ENCODE results near the gene INPP4A. TPM values are rescaled to one million over a fixed set of nuclear protein-coding genes. Genes with fewer than 3 reads are reported as not detected.

Gene INPP4A
- total RNA-seq, 2 experiments from 2014 or later: 33.1 to 34.8 TPM

- no peak overlapping the region for H3K27ac Mint-ChIP-seq
- H3K36me3 Mint-ChIP-seq (ENCODE audit: low read depth): peaks cover 12% of the 10 kb centered on the region
These were observed 124.6 kb downstream of the INPP4A start for GRCh38 chr2:98569197-98569793.

DNA sequence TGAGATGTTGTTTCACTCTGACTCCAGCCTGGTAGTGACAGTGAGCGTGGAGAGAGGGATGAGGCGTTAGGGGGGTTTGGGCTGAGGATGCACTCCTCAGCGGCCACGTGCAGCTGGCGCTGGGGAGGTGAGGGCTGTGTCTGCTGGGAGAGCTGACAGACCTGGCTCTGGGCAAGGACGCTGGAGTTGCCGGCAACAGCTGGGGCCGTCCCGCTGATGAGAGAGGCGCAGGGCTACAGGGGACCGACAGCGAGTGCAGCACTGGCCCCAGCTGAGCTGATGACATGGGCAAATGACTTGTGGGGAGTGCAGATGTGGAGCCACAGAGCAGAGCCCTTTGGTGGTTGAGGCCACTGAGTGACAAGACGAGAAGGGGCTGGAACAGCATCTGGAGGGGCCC lies 125.3 kb downstream of the INPP4A start:
- CTCF ChIA-PET: interaction anchor here (0.7 to 3.0 kb wide), 3 partner anchors 10 to 158 kb away, joined by 3 to 19 read pairs (median 5); no protein-coding TSS in a partner anchor
- H3K27me3 Mint-ChIP-seq (ENCODE audit: low read depth): no peaks in the 10 kb centered on the region
- H3K4me1 Mint-ChIP-seq (ENCODE audit: low read depth): no peaks in the 10 kb centered on the region
- no peaks in the 10 kb centered on the region for H3K9me3 Mint-ChIP-seq
- intact Hi-C loops (cut with micrococcal nuclease): loop anchor here (1.0 kb wide), 2 partner anchors 267 to 496 kb away; no protein-coding TSS in a partner anchor
- H3K36me3 Mint-ChIP-seq (ENCODE audit: low read depth): peaks cover 12% of the 10 kb centered on the region
- H3K27ac Mint-ChIP-seq: no peak overlapping the region
- no peak for DNase-seq
- no peak overlapping the region for H3K4me3 Mint-ChIP-seq

More at GRCh38 chr2:98569197-98569793, 124.6 kb downstream of the INPP4A start:
- no peak overlapping the region for H3K4me3 Mint-ChIP-seq
- no peaks in the 10 kb centered on the region for H3K4me1 Mint-ChIP-seq (ENCODE audit: low read depth)
- H3K9me3 Mint-ChIP-seq: no peaks in the 10 kb centered on the region
- no peaks in the 10 kb centered on the region for H3K27me3 Mint-ChIP-seq (ENCODE audit: low read depth)
- intact Hi-C loops (cut with micrococcal nuclease): loop anchor here (1.0 kb wide), 2 partner anchors 268 to 497 kb away; no protein-coding TSS in a partner anchor
- DNase-seq: peak; percentile 84
- CTCF ChIA-PET: interaction anchor here (0.6 to 3.0 kb wide), 23 partner anchors 9 to 497 kb away, joined by 3 to 19 read pairs (median 3); no protein-coding TSS in a partner anchor

DNA sequence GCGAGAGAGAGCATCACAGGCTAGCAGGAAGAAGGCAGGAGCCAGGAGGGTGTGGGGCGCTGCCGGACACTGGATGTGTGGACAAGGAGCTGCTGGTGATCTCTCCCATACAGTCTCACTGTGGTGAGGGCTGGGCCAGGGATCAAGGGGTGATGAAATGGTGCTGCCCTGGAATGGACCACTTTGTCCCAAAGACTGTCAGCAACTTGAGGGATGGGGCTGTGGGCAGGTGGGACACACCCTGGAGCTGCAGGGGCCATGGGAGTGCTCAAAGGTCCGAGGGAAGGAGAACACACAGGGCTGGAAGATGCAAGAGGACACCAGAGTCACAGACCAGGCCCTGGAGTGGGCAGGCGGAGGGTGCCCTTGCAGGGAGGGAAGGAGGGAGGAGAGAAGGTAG lies 125.7 kb downstream of the INPP4A start:
- H3K27ac Mint-ChIP-seq: peak overlapping the region; percentile 43
- no peaks in the 10 kb centered on the region for H3K4me1 Mint-ChIP-seq (ENCODE audit: low read depth)
- intact Hi-C loops (cut with micrococcal nuclease): no loop called here
- DNase-seq: no peak
- H3K4me3 Mint-ChIP-seq: no peak overlapping the region
- no peaks in the 10 kb centered on the region for H3K9me3 Mint-ChIP-seq
- no peaks in the 10 kb centered on the region for H3K27me3 Mint-ChIP-seq (ENCODE audit: low read depth)
- CTCF ChIA-PET: interaction anchor here (0.7 to 3.0 kb wide), 3 partner anchors 10 to 158 kb away, joined by 3 to 19 read pairs (median 5); no protein-coding TSS in a partner anchor
- peaks cover 12% of the 10 kb centered on the region for H3K36me3 Mint-ChIP-seq (ENCODE audit: low read depth)

DNA sequence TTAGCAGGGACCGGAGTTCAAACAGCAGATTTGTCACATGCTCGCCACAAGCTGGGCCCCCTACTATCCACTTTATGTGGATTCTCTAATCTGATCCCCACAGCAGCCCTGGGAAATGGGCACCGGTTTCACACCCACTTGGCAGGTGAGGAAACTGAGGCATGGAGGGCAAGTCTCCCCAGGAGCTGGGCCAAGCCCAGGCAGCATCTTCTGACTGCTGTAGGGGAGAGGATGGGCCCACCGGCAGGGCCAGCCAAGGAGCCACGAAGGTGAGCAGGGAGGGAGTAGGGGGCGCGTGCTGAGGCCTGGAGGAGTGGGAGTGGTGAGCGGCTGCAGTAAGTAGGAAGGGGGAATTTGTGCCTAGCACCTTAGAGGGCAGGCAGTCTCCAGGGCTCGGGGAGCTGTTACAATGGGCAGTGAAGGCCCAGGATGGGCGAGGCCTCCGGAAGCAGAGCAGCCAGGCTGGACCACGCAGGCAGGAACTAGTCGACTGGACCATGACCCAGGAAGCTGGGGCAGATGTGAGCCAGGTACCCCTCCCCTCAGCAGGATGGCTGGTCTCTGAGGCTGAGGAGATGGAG lies 126.6 kb downstream of the INPP4A start:
- no peak for DNase-seq
- CTCF ChIA-PET: interaction anchor here (0.6 kb wide), 1 partner anchor 10 kb away, joined by 4 read pairs; no protein-coding TSS in a partner anchor
- no peaks in the 10 kb centered on the region for H3K27me3 Mint-ChIP-seq (ENCODE audit: low read depth)
- no peak overlapping the region for H3K27ac Mint-ChIP-seq
- H3K36me3 Mint-ChIP-seq (ENCODE audit: low read depth): peaks cover 12% of the 10 kb centered on the region
- intact Hi-C loops (cut with micrococcal nuclease): no loop called here
- no peak overlapping the region for H3K4me3 Mint-ChIP-seq
- no peaks in the 10 kb centered on the region for H3K9me3 Mint-ChIP-seq
- H3K4me1 Mint-ChIP-seq (ENCODE audit: low read depth): no peaks in the 10 kb centered on the region

DNA sequence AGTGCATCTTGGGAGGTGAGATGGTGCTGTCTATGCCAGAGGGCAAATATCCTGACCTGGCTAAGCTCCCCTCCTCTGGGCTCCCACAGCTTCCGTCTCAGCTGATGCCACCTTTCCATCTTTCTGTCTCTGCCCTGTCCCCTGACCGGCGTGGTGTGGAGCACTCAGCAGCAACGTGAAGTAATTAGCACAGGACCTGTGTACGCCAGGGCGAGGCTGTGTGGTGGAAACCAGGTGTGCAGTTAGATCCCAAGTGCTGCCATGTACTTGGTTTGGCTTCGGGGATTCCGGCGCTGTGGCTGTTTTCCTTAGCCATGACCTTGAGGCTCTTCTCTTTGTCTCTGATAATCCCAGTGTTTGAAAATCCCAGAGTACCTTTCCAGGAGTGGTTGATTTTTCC lies 127.1 kb downstream of the INPP4A start:
- no peak for DNase-seq
- no peak overlapping the region for H3K27ac Mint-ChIP-seq
- peaks cover 12% of the 10 kb centered on the region for H3K36me3 Mint-ChIP-seq (ENCODE audit: low read depth)

GRCh38 chr2:98572211-98572610 lies 127.6 kb downstream of the INPP4A start:
- no peaks in the 10 kb centered on the region for H3K27me3 Mint-ChIP-seq (ENCODE audit: low read depth)
- H3K36me3 Mint-ChIP-seq (ENCODE audit: low read depth): peaks cover 12% of the 10 kb centered on the region
- H3K9me3 Mint-ChIP-seq: no peaks in the 10 kb centered on the region
- H3K4me1 Mint-ChIP-seq (ENCODE audit: low read depth): no peaks in the 10 kb centered on the region
- intact Hi-C loops (cut with micrococcal nuclease): no loop called here
- no peak overlapping the region for H3K27ac Mint-ChIP-seq
- H3K4me3 Mint-ChIP-seq: no peak overlapping the region
- no peak for DNase-seq
- CTCF ChIA-PET: interaction anchor here (0.6 to 1.0 kb wide), 2 partner anchors 265 to 314 kb away, joined by 6 to 7 read pairs; no protein-coding TSS in a partner anchor

More for the DNA sequence above, 127.1 kb downstream of the INPP4A start:
- Mint-ChIP-seq H3K4me1 (ENCODE audit: low read depth) (no peaks in the 10 kb centered on the region), H3K9me3 (no peaks in the 10 kb centered on the region), H3K27me3 (ENCODE audit: low read depth) (no peaks in the 10 kb centered on the region), H3K4me3 (no peak overlapping the region)
- intact Hi-C loops (cut with micrococcal nuclease): no loop called here
- CTCF ChIA-PET: interaction anchor here (0.6 kb wide), 2 partner anchors 11 to 314 kb away, joined by 4 to 6 read pairs; no protein-coding TSS in a partner anchor

DNA sequence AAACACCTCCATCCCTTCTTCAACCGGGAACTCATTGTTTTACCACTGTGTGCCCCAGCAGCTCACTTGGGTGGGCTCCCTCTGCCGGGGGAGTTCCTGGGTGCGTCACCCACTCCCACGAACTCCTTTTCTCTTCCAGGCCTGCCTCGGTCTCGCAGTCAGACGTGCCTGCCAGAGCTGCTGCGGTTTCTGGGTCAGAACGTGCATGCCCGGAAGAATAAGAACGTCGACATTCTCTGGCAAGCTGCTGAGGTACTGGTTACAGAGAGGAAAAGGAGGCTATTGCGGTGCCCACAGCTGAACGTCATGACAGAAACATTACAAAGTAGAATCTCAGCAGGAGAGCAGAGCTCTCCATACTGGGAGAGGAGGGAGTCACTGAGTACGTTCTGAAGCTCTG lies 128.0 kb downstream of the INPP4A start:
- intact Hi-C loops (cut with micrococcal nuclease): no loop called here
- Mint-ChIP-seq H3K4me3 (no peak overlapping the region), H3K27ac (no peak overlapping the region), H3K9me3 (no peaks in the 10 kb centered on the region), H3K27me3 (ENCODE audit: low read depth) (no peaks in the 10 kb centered on the region), H3K36me3 (ENCODE audit: low read depth) (peaks cover 12% of the 10 kb centered on the region), H3K4me1 (ENCODE audit: low read depth) (no peaks in the 10 kb centered on the region)
- no peak for DNase-seq
- CTCF ChIA-PET: interaction anchor here (0.8 to 1.0 kb wide), 2 partner anchors 157 to 265 kb away, joined by 3 to 7 read pairs; no protein-coding TSS in a partner anchor

DNA sequence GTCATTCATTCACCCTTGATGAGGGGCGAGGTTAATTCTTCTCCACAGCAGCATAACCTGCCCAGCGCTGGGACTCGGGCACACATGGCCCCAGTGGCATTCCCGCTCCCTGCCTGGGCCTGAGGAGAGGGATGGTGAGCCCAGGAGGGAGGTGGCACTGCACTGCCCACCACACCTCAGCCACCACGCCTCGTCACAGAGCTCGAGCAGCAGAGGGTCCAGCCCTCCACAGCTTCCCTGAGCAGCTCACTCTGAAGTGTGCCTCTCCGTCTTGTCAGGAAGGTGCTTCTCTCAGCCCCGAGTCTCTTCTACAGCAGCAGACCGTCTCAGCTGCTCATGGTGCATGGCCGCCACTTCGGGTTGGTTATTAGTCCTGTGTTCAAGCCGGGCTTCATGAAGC lies 128.8 kb downstream of the INPP4A start:
- peaks cover 14% of the 10 kb centered on the region for H3K36me3 Mint-ChIP-seq (ENCODE audit: low read depth)
- H3K4me3 Mint-ChIP-seq: no peak overlapping the region

DNA sequence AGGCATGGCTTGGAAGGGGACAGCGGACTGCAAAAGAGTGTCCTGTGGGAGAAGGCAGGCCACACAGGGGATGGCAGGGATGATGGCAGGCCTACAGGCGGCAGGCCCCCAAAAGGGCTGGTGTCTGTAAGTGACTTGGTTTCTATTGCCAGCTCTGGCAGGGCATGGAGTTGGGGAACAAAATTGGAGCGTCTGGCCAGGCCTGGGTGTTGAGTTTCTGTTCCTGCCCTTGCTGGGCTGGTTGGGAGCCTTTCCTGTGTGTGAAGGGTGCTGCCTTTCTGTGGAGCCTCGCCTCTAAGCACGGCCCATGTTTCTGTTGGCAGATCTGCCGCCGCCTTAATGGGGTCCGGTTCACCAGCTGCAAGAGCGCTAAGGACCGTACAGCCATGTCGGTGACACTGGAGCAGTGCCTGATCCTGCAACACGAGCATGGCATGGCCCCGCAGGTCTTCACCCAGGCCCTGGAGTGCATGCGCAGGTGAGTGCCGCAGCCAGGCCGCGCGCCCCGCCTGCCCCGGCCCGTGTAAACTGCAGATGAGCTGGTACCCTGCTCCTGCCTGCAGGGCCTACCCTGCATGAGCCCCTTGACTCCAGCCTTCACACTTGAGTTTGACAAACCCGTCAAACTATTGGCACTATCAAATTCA lies 132.1 kb downstream of the INPP4A start:
- no peak for DNase-seq
- Mint-ChIP-seq H3K27ac (no peak overlapping the region), H3K36me3 (ENCODE audit: low read depth) (peaks cover 4% of the 10 kb centered on the region)

More for the DNA sequence above, 128.8 kb downstream of the INPP4A start:
- Mint-ChIP-seq H3K27me3 (ENCODE audit: low read depth) (no peaks in the 10 kb centered on the region), H3K9me3 (no peaks in the 10 kb centered on the region), H3K4me1 (ENCODE audit: low read depth) (no peaks in the 10 kb centered on the region), H3K27ac (no peak overlapping the region)
- no peak for DNase-seq
- CTCF ChIA-PET: interaction anchor here (0.8 to 1.0 kb wide), 2 partner anchors 157 to 264 kb away, joined by 3 to 7 read pairs; no protein-coding TSS in a partner anchor
- intact Hi-C loops (cut with micrococcal nuclease): no loop called here

DNA sequence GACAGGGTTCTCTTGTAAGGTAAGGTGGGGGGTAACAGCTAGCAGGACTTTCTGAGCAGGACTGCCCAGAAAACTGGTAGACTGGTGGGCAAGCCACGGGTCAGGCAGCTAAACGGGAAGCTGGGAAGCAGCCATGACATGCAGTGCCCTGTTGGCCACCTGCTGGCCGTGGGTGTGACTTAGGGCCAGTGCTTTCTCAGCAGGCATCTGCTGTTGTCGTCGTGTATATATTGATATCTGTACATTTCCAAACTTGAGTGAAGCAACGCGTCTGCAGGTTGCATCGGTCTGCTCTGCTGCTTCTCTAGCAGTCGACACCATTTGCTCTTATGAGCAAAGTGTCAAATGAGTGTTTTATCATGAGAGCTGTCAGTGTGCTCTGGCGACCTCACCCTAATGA lies 132.7 kb downstream of the INPP4A start:
- intact Hi-C loops (cut with micrococcal nuclease): no loop called here
- Mint-ChIP-seq H3K9me3 (no peaks in the 10 kb centered on the region), H3K36me3 (ENCODE audit: low read depth) (peaks cover 4% of the 10 kb centered on the region), H3K4me1 (ENCODE audit: low read depth) (no peaks in the 10 kb centered on the region), H3K27ac (no peak overlapping the region), H3K4me3 (no peak overlapping the region), H3K27me3 (ENCODE audit: low read depth) (no peaks in the 10 kb centered on the region)
- no peak for DNase-seq
- CTCF ChIA-PET: interaction anchor here (0.9 kb wide), 1 partner anchor 24 kb away, joined by 3 read pairs; no protein-coding TSS in a partner anchor

More for the DNA sequence above, 132.1 kb downstream of the INPP4A start:
- CTCF ChIA-PET: interaction anchor here (0.9 kb wide), 1 partner anchor 25 kb away, joined by 3 read pairs; no protein-coding TSS in a partner anchor
- H3K27me3 Mint-ChIP-seq (ENCODE audit: low read depth): no peaks in the 10 kb centered on the region
- no peaks in the 10 kb centered on the region for H3K9me3 Mint-ChIP-seq
- H3K4me1 Mint-ChIP-seq (ENCODE audit: low read depth): no peaks in the 10 kb centered on the region
- intact Hi-C loops (cut with micrococcal nuclease): no loop called here
- no peak overlapping the region for H3K4me3 Mint-ChIP-seq

DNA sequence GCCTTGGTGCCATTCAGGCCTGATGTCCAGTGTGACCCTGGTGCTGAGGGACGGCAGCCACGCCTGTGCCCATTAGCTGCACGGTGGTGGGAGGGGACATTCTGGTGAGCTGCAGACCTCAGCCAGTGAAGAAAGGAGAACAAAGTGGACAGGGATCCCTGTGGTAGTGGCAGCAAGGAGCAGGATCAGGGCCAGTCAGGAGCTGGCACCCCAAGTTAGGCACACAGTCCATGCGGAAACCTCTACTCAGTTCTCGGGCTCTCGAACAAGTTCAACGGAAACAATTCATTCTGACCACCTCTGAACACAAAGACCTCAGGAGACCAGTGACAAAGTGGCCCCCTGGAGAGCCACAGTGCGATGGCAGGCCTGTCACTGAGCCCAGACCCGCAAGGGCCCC lies 133.6 kb downstream of the INPP4A start:
- no peak for DNase-seq
- Mint-ChIP-seq H3K27ac (no peak overlapping the region), H3K4me1 (ENCODE audit: low read depth) (no peaks in the 10 kb centered on the region), H3K36me3 (ENCODE audit: low read depth) (peaks cover 4% of the 10 kb centered on the region), H3K4me3 (no peak overlapping the region), H3K27me3 (ENCODE audit: low read depth) (no peaks in the 10 kb centered on the region), H3K9me3 (no peaks in the 10 kb centered on the region)
- CTCF ChIA-PET: interaction anchor here (1.2 kb wide), 1 partner anchor 166 kb away, joined by 3 read pairs; no protein-coding TSS in a partner anchor
- intact Hi-C loops (cut with micrococcal nuclease): no loop called here

- H3K36me3 Mint-ChIP-seq (ENCODE audit: low read depth): peaks cover 2% of the 10 kb centered on the region
- intact Hi-C loops (cut with micrococcal nuclease): no loop called here
- H3K4me1 Mint-ChIP-seq (ENCODE audit: low read depth): no peaks in the 10 kb centered on the region
- no peaks in the 10 kb centered on the region for H3K9me3 Mint-ChIP-seq
- no peak overlapping the region for H3K27ac Mint-ChIP-seq
- DNase-seq: no peak
- H3K4me3 Mint-ChIP-seq: no peak overlapping the region
- no peaks in the 10 kb centered on the region for H3K27me3 Mint-ChIP-seq (ENCODE audit: low read depth)
- CTCF ChIA-PET: interaction anchor here (1.4 kb wide), 1 partner anchor 167 kb away, joined by 7 read pairs; no protein-coding TSS in a partner anchor
These were observed 135.3 kb downstream of the INPP4A start for GRCh38 chr2:98579926-98580325.
